ENCODE results near the gene RNF38.
A peak's percentile ranks its signal among the peaks of the same experiment; 100 is the strongest.
"Not testable (repeated sequence)": the region's sequence is repeated elsewhere in the genome, so short reads cannot be mapped to it uniquely, and the experiment has no call there.

The RNF38 gene

DNA sequence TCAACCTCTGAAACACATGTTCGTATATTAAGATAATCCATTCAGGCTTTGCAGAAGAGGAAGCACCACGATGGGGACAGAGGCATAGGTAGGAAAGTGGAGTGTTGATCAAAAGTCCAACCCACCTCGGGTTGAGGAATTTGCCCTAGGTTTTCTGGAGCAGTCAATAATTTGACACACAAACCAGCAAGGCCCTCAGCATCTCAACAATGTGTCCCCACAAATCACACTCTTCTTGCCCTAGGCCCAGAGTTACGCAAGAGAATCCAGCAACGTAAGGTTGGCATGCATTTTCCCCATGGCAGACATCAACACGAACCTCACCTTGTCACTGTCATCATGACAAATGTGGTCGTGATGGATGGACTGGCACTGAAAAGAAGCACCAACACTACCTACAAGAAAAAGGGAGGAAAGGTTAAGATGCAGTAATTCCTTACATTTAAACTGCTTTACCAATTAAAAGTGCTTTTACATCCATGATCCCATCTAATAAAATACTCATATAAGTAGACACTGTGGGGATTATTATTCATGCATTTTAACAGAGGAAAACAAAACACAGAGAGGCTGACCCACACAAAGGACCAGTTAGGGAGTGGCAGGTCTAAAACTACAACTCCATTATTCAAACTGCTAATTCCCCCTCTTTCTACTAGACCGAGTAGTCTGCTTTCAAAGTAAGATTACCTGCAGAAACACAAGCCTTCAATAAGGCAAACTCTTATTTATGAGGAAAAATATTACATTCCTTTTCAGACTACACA, 24.4 kb upstream of the RNF38 start:
- Mint-ChIP-seq H3K9me3 (no peaks in the 10 kb centered on the region), H3K27me3 (no peaks in the 10 kb centered on the region), H3K4me3 (no peak overlapping the region), H3K36me3 (peaks cover 25% of the 10 kb centered on the region), H3K27ac (peak overlapping the region; percentile 24), H3K4me1 (peaks cover 9% of the 10 kb centered on the region)
- no peak for ATAC-seq

DNA sequence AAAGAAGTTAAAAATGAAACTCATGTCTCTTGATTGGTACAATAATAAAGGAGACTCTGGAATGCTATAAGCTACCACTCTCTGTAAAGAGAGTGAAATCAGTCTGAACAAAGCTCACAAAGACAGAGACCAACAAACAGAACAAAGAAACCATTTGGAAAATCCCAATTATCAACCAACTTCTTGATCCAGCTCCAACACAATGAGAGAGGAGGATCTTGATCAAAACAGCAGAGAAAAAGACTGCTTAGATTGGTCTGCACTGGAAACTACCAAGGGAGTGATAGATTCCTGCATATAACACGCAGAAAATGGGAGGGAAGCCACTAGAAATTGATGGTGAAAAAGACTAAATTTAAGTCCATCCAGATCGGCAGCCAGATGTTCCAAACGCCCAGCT, 23.1 kb upstream of the RNF38 start:
- ATAC-seq = no peak
- H3K4me1 Mint-ChIP-seq = peaks cover 9% of the 10 kb centered on the region
- no peaks in the 10 kb centered on the region for H3K27me3 Mint-ChIP-seq
- peaks cover 25% of the 10 kb centered on the region for H3K36me3 Mint-ChIP-seq
- H3K27ac Mint-ChIP-seq = no peak overlapping the region
- no peaks in the 10 kb centered on the region for H3K9me3 Mint-ChIP-seq
- H3K4me3 Mint-ChIP-seq = no peak overlapping the region

DNA sequence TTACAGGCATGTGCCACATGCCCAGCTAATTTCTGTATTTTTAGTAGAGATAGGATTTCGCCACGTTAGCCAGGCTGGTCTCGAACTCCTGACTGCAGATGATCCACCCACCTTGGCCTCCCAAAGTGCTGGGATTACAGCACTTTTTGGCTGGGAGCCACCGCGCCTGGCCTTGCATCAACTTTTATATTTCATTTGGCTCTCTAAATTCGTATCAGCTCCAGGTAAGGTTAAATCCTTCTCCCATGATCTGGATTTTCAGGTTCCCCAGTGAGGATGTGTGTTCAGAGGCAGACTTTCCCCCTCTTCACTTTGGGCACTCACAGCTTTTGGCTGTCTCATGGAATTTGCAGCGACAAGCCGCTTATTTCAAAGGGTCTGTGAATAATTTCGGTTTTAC, 16.8 kb upstream of the RNF38 start:
- Mint-ChIP-seq H3K27ac (no peak overlapping the region), H3K36me3 (peaks cover 25% of the 10 kb centered on the region), H3K27me3 (no peaks in the 10 kb centered on the region), H3K4me1 (no peaks in the 10 kb centered on the region), H3K4me3 (no peak overlapping the region), H3K9me3 (no peaks in the 10 kb centered on the region)
- ATAC-seq = no peak

GRCh38 chr9:36415822-36416525, 15.9 kb upstream of the RNF38 start:
- no peak for ATAC-seq
- H3K4me3 Mint-ChIP-seq = no peak overlapping the region
- H3K9me3 Mint-ChIP-seq = no peaks in the 10 kb centered on the region
- H3K36me3 Mint-ChIP-seq = peaks cover 25% of the 10 kb centered on the region
- no peak overlapping the region for H3K27ac Mint-ChIP-seq
- H3K4me1 Mint-ChIP-seq = no peaks in the 10 kb centered on the region
- no peaks in the 10 kb centered on the region for H3K27me3 Mint-ChIP-seq

DNA sequence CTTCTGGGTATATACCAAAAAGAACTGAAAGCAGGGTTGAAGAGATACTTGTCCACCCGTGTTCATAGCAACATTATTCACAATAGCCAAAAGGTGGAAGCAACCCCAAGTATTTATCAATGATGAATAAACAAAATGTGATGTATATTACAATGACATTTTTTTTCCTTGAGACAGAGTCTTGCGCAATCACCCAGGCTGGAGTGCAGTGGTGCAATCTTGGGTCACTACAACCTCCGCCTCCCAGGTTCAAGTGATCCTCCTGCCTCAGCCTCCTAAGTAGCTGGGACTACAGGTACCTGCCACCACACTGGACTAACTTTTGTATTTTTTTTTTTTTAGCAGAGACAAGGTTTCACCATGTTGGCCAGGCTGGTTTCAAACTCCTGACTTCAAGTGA, 11.3 kb upstream of the RNF38 start:
- not testable (repeated sequence) for H3K9me3 Mint-ChIP-seq, H3K27ac Mint-ChIP-seq, H3K27me3 Mint-ChIP-seq, H3K4me3 Mint-ChIP-seq, ATAC-seq, H3K4me1 Mint-ChIP-seq
- peaks cover 19% of the 10 kb centered on the region for H3K36me3 Mint-ChIP-seq

DNA sequence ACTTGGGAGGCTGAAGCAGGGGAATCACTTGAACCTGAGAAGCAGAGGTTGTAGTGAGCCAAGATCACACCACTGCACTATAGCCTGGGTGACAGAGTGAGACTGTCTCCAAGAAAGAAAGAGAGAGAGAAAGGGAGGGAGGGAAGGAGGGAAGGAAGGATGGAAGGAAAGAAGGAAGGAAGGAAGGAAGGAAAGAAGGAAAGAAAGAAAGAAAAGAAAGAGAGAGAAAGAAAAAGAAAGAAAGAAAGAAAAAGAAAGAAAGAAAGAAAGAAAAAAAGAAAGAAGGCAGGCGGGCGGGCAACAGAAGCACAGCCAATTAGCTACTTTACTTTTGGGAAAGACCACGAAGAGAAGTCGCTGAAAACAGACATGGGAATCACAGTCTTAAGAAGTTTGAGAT, 9.0 kb upstream of the RNF38 start:
- not testable (repeated sequence) for H3K9me3 Mint-ChIP-seq, ATAC-seq

DNA sequence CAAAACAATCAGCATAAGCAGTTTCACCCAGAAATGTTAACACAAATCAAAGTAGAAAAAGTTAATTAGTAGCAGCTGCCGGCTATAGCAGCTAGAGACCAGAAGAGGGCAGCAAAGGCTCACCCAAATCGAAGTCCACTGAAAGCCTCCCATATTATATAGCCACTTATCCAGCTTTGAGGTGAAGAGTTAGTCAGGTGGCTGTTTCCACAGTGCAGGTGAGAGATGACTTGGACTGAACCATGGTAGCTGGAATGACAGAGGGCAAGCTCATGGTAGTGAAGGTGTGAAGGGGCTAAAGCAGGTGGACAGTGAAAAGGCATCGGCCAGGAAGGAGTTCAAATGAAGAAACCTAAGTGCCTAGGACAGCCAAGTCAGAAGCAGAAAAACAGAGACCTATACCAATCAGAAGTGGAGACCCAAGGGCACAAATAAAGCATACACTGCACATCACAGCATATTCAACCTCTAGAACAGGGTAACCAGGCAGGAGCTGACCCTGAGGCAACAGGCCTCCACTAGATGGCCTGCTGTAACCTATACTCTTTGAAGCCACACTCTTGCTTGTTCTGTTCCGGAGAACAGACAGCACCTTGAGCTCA, 7.2 kb upstream of the RNF38 start:
- Mint-ChIP-seq H3K27me3 (no peaks in the 10 kb centered on the region), H3K9me3 (no peaks in the 10 kb centered on the region), H3K4me1 (peaks cover 15% of the 10 kb centered on the region), H3K36me3 (no peaks in the 10 kb centered on the region), H3K4me3 (no peak overlapping the region), H3K27ac (peak overlapping the region; percentile 63)
- peak; percentile 78 for ATAC-seq

More for the DNA sequence above, 9.0 kb upstream of the RNF38 start:
- H3K4me1 Mint-ChIP-seq, H3K27me3 Mint-ChIP-seq, H3K4me3 Mint-ChIP-seq, H3K36me3 Mint-ChIP-seq: not testable (repeated sequence)
- peak overlapping the region; percentile 60 for H3K27ac Mint-ChIP-seq

GRCh38 chr9:36402536-36402935, 2.5 kb upstream of the RNF38 start:
- H3K27ac Mint-ChIP-seq = peak overlapping the region; percentile 62
- no peak for ATAC-seq
- H3K4me3 Mint-ChIP-seq = no peak overlapping the region
- H3K36me3 Mint-ChIP-seq = no peaks in the 10 kb centered on the region
- H3K4me1 Mint-ChIP-seq = peaks cover 45% of the 10 kb centered on the region
- H3K9me3 Mint-ChIP-seq = no peaks in the 10 kb centered on the region
- H3K27me3 Mint-ChIP-seq = no peaks in the 10 kb centered on the region

- no peaks in the 10 kb centered on the region for H3K9me3 Mint-ChIP-seq
- peak overlapping the region; percentile 91 for H3K27ac Mint-ChIP-seq
- peaks cover 40% of the 10 kb centered on the region for H3K4me1 Mint-ChIP-seq
- no peaks in the 10 kb centered on the region for H3K36me3 Mint-ChIP-seq
- no peaks in the 10 kb centered on the region for H3K27me3 Mint-ChIP-seq
- no peak overlapping the region for H3K4me3 Mint-ChIP-seq
- no peak for ATAC-seq
Observed at GRCh38 chr9:36401897-36402480, 1.9 kb upstream of the RNF38 start.

DNA sequence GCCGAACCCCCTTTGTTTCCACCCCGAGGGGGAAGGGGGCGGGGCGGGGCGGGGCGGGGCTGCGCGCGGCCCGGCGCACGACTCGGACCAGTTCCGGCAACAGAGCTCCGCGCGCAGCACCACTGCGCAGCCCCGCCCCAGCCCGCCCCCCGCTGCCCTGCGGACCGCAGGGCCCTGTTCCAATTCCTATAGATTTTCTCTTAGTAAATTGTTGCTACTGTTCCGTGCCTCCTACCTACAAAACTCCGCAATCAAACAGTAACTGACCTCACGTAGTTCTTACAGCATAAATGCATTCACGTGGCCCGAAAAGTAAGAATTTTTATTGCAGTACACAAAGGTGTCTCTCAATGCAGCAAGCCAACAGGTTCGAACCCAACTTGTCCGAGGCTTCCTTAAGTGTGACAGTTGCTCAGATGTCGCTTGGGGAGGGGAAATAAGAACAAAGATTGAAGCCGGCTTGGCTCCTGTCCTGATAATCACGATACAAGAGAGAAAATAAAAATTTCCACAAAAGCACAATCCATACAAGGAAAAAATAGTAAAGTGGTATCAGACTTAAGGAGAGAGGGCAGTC, 1.2 kb upstream of the RNF38 start:
- no peaks in the 10 kb centered on the region for H3K27me3 Mint-ChIP-seq
- H3K4me1 Mint-ChIP-seq = peaks cover 40% of the 10 kb centered on the region
- no peaks in the 10 kb centered on the region for H3K9me3 Mint-ChIP-seq
- H3K36me3 Mint-ChIP-seq = no peaks in the 10 kb centered on the region
- H3K4me3 Mint-ChIP-seq = peak overlapping the region; percentile 89
- peak overlapping the region; percentile 91 for H3K27ac Mint-ChIP-seq
- peak; percentile 89 for ATAC-seq

DNA sequence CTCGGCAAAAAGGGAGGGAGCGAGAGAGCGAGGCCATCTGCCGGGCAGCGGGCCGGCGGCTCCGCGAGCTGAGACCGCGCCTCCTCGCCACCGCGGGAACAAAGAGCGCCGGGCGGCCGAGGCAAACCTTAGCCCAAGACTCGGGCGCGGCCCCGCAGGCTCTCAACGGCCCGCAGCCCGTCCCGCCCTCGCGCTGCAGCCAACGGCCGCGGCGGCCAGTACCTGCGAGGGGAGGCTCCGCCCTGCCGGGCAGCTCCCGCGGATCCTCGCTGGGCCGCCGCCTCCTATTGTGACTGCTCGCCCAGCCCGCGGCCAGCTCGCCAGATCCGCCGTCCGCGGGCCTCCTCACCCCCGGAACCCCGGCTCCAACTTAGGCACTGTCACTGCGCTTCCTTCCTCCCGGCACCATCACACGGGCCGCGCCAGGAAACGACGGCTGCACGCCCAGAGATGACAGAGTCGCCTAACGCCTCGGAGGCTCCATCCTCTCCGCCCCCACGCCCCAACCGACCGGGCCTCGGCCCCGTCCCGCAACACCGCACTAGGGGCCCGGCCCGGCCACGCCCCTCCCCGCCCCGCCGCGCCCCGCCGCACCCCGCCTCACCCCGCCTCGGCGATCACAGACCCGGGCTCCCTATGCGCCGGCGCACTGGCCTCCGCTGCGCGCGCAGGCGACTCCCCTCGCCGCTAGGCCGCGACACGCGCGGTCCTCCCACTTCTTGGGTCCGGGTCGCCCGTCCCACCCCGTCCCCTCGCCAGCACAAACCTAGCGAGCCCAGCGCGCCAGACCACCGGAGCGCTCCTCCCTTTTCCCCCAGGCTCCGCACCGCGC, 479 bp upstream of the RNF38 start:
- H3K27me3 Mint-ChIP-seq = no peaks in the 10 kb centered on the region
- ATAC-seq = peak; percentile 92
- peaks cover 43% of the 10 kb centered on the region for H3K4me1 Mint-ChIP-seq
- H3K9me3 Mint-ChIP-seq = no peaks in the 10 kb centered on the region
- H3K36me3 Mint-ChIP-seq = no peaks in the 10 kb centered on the region
- peak overlapping the region; percentile 91 for H3K27ac Mint-ChIP-seq
- H3K4me3 Mint-ChIP-seq = peak overlapping the region; percentile 89

DNA sequence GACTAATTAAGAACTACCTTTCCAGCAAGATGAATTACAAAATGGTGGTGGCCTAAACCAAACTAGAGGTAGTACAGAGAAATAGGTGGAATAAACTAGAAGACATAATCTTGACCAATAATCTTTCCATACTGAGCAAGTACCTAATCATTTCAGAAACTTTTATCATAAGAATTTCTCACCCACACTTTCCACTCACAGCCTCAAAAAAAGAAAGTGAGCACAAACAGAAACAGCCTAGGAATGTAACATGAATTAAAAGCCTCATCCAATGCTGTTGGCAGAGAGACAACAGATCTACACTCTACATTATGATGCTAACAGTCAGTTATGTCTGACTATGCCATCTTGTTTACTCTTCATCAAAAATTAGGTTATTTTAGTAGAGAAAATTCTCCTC, 1.3 kb downstream of the RNF38 start:
- Mint-ChIP-seq H3K4me3 (peak overlapping the region; percentile 15), H3K36me3 (peaks cover 3% of the 10 kb centered on the region), H3K4me1 (peaks cover 49% of the 10 kb centered on the region), H3K27me3 (no peaks in the 10 kb centered on the region), H3K9me3 (no peaks in the 10 kb centered on the region), H3K27ac (no peak overlapping the region)
- no peak for ATAC-seq

DNA sequence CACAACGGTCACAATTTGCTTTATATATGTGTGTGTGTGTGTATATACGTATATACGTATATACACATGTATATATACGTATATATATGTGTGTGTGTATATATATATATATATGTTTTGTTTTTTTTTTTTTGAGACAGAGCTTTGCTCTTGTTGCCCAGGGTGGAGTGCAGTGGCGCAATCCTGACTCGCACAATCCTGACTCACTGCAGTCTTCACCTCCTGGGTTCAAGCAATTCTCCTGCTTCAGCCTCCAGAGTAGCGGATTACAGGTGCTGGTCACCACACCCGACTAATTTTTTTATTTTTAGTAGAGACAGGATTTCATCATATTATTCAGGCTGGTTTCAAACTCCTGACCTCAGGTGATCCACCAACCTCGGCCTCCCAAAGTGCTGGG, 3.1 kb downstream of the RNF38 start:
- no peak for ATAC-seq
- H3K27ac Mint-ChIP-seq = no peak overlapping the region
- no peaks in the 10 kb centered on the region for H3K9me3 Mint-ChIP-seq
- no peaks in the 10 kb centered on the region for H3K27me3 Mint-ChIP-seq
- peaks cover 10% of the 10 kb centered on the region for H3K36me3 Mint-ChIP-seq
- H3K4me3 Mint-ChIP-seq = no peak overlapping the region
- H3K4me1 Mint-ChIP-seq = peaks cover 50% of the 10 kb centered on the region

GRCh38 chr9:36392489-36392888, 7.6 kb downstream of the RNF38 start:
- no peak overlapping the region for H3K27ac Mint-ChIP-seq
- H3K4me3 Mint-ChIP-seq = no peak overlapping the region
- H3K27me3 Mint-ChIP-seq = no peaks in the 10 kb centered on the region
- no peak for ATAC-seq
- H3K4me1 Mint-ChIP-seq = peaks cover 51% of the 10 kb centered on the region
- H3K36me3 Mint-ChIP-seq = peaks cover 31% of the 10 kb centered on the region
- no peaks in the 10 kb centered on the region for H3K9me3 Mint-ChIP-seq

Data from stimulated activated memory B cell treated with anti-CD40 and anti-IgM and Interleukin-4, amounts not matched to agents 10 μg/mL and 1 μg/mL and 100 μg/mL, for 72 hours (primary cell).